Activated naive CD4-positive, alpha-beta T cell (primary cell): ENCODE measurements around the gene ATG4B.
"Not testable (repeated sequence)": the region's sequence is repeated elsewhere in the genome, so short reads cannot be mapped to it uniquely, and the experiment has no call there.

Source experiments
- DNase-seq, 4 experiments: peaks; one replicate each; lab custom pipeline; 2025; lab: John Stamatoyannopoulos, UW

Gene ATG4B

DNA sequence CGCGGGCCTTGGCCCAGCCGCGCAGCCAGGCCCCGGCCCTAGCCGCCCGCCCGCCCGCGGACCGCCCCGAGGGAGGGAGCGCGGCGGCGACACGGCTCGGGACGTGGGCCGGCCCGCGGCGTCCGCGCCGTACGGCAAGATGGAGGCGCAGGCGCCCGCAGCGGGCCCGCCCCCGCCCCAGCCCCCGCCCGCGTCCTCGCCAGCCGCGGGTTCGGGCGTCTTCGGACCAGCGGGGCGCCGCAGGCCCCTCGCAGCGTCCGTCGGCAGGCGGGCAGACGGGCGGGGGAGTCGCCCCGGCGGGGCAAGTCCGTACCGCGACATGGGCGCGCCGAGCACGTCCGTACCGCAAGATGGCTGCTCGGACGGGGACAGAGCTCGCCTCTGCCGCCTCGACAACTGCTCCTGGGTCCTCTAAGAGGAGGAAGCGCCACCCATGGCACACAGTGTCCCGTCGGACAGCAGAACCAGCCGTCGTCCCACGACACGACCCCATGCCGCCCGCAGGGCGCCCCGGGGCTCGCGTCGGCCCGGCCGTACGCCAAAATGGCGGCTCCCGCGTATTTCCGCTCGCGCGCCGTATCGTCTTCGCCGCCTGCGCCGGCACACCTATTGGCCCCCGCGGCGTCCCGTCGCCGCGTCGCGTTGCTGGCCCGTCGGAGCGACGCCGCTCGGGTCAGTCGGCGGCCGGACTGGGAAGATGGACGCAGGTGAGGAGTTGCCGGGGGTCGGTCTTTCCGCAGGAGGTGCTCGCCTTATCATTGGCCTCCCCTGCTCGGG lies at the start of gene ATG4B, which contains the start of gene THAP4:
Gene ATG4B (plus strand): TSS at position 676 of the 777 bp plus-strand sequence. CDS start 22 bp downstream, at position 698.
Gene THAP4 (minus strand): TSS at position 141 of the 777 bp plus-strand sequence. CDS start 141 bp downstream, outside the sequence.
- DNase-seq = peak; percentile 49 to 74 (median 67)

DNA sequence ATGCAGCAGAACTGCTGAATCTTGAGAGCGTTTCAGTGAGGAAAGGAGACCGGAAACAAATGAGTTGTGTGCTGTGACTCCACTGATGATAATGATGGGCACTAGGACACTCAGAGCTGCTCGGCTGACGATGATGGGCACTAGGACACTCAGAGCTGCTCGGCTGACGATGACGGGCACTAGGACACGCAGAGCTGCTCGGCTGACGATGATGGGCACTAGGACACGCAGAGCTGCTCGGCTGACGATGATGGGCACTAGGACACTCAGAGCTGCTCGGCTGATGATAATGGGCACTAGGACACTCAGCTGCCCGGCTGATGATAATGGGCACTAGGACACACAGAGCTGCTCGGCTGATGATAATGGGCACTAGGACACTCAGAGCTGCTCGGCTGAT lies 47.6 kb upstream of the ATG4B start:
- not testable (repeated sequence) for DNase-seq

DNA sequence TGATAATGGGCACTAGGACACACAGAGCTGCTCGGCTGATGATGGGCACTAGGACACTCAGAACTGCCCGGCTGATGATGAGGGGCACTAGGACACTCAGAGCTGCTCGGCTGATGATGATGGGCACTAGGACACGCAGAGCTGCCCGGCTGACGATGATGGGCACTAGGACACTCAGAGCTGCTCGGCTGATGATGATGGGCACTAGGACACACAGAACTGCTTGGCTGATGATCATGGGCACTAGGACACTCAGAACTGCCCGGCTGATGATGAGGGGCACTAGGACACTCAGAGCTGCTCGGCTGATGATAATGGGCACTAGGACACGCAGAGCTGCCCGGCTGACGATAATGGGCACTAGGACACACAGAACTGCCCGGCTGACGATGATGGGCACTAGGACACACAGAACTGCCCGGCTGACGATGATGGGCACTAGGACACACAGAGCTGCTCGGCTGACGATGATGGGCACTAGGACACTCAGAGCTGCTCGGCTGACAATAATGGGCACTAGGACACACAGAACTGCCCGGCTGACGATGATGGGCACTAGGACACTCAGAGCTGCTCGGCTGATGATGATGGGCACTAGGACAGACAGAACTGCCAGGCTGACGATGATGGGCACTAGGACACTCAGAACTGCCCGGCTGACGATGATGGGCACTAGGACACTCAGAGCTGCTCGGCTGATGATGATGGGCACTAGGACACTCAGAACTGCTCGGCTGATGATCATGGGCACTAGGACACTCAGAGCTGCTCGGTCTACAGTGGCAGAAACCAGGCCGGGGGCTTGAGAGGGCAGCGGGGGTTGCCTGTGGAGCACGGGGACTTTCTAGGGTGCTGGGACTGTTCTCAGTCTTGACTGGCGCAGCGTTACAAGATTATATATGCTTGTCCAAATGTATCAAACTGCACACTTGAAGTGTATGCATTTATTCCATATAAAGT lies 46.7 kb upstream of the ATG4B start:
- DNase-seq = not testable (repeated sequence)

DNA sequence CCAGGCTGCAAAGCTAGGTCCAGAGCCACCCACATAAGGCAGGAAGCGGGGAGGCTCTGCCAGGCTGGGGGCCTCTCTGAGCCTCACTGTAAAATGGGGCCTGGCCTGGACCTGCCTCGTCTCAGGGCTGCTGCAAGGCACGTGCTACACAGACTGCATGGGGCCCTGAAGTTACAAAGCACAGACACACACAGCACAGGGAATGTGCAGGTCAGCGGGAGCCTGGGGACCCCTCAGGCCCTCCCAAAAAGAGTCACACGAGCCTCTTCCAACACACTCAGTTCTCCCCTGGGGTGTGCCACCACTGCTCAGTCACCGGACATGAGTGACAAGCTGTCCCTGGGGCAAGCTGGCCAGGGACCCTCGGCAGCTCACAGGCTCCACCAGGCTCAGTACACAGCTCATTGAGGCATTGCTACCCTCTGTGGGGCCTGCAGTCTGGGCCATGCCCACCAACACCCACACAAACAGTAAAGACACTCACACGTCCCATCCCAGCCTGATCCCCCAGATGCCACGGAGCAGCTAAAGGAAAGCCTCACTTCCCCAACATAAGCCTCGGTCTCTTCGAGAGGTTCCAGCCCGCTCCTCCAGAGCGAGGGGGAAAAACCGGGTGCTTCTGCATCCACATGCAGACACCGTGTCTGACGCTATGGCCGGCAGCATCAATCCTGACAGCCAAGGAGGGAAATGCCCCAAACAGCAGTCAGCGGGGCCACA lies 45.2 kb upstream of the ATG4B start:
- DNase-seq = no peak

DNA sequence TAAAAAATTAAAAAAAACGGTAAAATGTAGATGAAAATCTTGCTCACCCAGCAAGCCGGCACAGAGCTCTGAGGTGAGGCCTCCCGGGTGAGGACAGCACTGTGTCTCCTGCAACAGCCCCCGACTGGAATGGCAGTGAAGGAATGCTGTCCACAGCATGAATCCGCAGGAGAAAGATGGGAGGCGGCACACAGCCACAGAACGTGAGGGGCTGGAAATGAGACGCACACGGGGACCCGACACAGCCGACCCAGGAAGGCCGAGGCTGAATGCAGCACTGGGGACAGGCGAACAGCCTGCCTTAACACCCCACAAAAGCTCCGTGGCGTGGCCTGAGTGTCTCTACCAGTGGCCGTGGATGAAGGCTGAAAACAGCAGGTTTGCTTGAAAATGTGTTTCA lies 44.2 kb upstream of the ATG4B start:
- no peak for DNase-seq

DNA sequence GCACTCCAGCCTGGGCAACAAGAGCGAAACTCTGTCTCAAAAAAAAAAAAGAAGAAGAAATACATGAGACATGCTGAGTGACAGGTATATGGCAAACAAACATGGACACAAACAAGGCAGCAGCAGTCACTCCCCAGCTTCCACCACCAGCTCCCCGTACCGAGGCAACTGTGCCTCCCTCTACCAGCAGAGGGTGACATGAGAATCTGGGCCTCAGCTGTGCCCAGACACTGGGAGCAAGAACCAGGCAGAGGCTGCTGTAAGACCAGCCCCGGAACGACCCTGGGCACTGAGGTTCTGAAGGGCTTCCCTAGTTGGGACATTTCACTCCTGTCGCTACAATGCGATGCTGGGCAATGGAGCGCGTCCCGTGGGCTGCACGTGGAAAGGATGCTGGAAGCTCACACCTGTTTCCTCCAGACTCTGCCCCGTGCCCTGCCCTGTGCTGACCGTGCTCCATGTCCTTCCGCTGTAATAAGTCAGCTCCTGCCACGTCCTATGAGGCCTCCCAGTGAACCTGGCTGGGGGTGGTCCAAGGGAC lies 41.8 kb upstream of the ATG4B start:
- no peak for DNase-seq

DNA sequence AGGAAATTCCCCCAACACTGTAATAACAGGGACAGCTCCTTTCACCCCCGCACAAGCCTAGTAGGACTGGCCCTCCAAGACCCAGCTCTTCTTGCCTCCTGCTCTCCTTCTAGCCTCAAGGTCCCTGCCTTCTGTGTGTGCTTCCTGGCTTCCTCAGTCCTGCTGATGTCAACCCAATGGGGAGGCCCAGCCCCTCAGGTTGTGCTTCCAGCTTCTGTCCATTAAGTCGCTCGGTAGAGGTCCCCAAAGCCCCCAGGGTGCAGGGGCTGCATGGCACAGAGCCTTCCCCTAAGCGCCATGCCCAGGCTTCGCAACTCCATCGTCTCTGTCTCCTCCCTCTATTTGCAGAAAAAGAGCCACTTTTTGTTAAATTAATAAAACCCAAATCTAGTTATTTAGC lies 39.9 kb upstream of the ATG4B start:
- no peak for DNase-seq

DNA sequence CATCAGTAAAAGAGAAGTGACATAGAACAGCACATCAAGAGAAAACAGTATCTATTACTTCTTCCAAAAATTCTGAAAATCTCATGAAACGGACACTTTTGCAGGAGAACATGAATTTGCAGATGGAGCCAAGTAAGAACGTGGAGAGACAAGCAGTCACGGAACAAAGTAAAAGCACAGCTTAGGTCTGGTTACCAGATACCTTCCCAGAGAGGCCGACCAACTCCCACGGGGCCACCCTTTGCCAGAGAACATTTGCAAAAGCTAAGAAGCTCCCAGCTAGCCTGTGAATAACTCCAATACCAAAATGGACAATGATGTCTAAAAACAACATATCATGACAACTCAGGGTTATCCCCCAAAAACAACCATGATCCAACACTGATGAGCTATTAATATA lies 39.4 kb upstream of the ATG4B start:
- DNase-seq = no peak

DNA sequence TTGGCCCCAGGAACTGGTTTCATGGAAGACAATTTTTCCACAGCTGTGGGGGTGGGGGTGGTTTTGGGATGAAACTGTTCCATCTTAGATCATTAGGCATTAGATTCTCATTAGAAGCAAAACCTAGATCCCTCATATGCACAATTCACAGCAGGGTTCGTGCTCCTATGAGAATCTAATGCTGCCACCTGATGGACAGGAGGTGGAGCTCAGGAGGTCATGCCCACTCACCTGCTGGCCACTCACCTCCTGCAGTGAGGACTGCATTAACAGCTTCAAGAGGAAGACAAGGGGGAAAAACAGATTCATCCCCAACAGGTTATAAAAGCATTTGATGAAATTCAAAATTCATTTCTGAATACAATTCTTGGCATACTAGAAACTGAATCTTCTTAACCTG lies 39.0 kb upstream of the ATG4B start:
- no peak for DNase-seq

DNA sequence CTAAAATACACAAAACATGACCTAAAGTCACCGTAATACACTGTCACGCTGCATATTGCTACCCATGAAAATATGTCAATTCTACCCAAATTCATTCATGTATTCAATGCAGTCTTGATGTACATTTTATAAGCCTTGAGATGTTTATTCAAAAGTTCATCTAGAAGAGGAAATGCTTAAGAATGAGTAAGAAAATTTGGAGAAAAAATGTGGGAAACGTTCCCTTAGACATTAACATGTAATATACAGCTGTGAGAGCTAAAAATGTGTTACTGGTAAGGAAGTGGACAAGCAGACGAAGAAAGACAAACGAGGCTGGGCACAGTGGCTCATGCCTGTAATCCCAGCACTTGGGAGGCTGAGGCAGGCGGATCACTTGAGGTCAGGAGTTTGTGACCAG lies 37.9 kb upstream of the ATG4B start:
- no peak for DNase-seq

DNA sequence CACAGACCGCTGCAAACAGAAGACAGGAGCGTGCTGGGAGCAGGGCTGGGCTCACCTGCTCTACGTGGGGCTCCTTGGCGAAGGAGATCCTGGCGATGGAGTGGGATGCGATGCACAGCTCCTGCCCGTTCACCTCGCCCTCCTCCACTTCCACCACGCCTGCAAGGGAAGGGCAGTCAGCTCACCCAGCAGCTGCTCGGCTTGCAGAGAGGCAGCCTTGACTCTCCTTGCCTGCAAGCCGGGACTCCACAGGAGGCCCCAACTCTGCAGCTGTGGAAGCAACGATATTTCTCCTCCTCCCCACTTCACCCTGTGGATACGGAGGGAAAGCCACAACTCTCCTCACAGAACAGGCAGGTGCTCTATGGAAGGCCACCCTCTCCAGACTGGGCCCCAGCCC lies 35.7 kb upstream of the ATG4B start:
- DNase-seq = no peak

DNA sequence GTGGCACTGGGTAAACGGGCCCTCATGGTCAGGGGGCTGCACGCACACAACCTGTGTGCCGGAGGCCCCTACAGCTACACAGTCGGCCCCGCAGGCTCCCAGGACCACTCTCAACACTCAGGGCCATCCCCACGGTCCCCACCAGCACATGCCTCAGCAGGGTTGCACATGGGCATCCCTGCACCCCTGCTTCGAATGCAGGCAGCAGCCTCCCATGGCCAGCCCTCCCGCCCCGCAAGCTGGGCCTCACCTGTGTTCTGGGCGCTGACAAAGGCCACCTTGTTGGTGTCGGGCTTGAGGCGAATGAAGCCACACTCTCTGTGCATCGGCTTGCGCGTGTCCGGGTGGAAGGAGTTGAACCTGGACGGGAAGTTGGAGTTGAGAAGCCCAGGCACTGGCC lies 34.8 kb upstream of the ATG4B start:
- no peak for DNase-seq

DNA sequence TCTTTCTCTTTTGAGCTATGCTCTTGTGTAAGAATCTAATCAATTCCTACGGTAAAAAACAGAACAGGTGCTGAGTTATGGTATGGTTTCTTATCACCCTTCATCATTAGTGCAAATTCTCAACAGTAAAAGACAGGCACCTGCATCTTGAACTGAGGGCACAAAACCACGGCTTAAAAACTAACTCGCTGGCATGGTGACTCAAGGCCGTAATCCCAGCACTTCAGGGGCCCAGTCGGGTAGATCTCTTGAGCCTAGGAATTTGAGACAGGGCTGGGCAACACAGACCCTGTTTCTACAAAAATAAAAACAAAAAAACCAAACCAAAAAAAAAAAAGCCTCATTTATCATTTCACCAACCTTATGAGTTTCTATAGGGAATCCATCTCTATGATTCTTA lies 33.8 kb upstream of the ATG4B start:
- no peak for DNase-seq

DNA sequence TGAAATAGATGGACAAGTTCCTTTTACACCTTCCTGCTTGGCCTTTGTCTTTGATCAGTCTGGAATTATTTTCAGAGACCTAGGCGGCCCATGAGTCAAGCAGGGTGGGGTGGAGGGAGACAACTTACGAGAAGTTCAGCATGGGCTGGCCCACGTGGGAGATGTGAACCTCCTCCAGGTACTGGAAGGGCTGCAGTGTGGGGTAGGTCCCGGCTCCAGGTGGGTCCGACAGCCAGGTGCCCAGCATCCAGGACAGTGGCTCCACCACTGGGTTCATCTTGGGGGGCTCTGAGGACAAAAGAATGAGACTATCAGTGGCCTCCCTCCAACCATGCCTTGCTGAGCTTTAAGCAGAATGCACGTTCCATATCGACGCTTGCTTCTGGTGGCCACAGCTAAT lies 31.3 kb upstream of the ATG4B start:
- DNase-seq = no peak

DNA sequence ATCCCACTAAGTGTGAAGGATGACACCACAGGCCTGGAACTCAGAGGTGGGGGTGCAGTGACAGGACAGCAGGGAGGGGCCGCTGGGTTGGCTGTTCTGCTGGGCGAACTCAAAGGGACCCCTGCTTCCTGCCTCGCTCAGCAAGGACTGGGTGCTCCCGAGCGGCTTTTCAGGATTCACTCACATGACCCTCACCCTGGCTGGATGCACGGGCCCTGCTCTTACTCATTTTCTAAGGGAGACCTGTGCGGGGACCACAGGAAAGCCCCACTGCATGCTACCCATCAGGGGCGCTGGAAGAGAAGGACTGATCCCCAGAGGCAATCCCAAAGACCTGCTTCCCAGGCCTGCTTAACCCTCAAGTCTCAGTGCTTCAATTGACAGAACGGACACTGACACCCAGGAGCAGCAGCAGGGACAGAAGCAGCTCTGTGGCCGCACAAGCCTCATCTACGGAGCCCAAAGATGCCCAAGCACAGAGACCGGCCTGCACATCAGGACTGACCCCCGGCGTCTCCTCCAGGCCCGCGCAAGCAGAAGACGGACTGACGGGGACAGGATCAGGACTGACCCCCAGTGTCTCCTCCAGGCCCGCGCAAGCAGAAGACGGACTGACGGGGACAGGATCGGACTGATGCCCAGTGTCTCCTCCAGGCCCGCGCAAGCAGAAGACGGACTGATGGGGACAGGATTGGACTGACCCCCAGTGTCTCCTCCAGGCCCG lies 30.2 kb upstream of the ATG4B start:
- no peak for DNase-seq

DNA sequence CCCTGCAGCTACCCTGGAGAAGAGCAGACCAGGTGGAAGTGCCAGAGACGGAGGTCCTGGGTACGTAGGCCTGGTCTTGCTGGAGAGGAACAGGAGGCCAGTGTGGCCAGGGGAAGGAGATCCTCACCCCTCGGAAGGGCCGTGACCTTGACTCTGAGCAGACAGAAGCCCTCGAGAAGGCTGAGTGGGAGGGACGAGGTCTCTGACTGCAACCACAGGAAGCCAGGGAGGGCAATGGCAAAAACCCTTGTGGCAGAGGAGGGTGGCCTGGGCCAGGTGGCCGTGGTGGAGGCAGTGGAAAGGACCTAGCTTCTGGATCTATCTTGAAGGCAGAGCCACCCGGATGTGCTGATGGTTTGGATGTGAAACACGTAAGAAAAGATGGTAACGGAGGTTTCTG lies 28.6 kb upstream of the ATG4B start:
- DNase-seq = no peak

DNA sequence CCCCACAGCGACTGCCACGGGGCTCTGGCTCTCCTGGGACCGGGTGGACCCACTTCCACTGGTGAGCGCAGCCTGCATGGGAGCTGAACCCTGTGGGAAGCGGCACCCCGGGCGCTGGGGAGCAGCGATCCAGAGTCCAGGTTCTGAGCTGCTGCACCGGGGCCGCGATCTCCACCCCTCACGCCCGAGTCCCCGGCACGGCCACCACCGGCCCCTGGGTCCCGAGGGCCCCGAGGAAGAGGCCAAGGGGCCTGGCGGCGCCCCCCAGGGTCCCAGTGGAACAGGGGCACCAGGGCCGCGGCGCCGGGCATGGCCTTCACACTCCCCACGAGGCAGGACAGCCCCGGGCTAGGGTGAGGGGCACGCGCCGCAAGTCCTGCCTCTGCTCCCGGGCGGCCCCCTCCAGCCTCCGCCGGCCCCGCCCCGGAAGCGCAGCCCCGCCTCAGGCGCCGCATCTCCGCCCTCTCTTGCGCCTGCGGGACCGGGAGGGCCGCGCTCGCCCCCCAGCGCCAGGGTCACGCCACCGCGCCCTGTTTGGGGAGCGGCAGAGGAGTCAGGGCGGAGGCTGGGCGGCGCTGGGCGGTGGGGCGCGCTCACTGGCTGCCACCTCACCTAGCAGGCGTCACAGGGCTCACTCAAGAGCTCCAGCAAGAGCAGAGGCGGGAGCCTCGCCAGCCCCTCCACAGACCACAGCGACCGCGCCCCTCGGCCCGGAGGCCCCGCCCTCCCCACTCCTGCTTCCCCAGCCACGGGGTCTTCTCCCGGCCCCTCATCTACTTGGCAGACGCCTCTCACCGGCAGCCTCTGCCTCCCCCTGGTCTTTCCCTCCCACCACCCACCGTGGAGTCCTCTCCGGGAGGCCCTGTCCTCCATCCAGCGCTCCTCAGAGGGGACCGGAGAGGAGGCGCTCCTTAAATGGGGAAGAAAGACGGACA lies 27.4 kb upstream of the ATG4B start:
- DNase-seq = peak; percentile 66 to 91 (median 81)

DNA sequence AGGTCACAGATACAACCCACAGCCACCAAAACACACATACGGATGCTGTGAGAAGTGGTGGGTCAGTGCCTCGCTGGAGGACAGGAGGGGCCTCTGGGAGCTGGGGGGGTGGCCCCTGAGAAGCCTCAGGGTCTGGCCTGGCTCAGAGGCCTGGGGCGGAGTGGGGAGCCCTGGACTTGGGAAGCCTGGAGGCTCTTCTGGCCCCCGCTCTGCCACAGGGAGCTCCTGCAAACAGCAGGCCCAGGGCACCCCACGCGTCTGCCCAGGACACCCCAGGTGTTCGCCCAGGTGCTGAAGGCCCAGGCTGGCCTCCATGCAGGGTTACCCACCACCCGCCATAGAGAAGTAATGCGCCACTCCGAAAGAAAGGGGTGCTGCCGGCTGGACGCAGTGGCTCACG lies 26.4 kb upstream of the ATG4B start:
- no peak for DNase-seq

DNA sequence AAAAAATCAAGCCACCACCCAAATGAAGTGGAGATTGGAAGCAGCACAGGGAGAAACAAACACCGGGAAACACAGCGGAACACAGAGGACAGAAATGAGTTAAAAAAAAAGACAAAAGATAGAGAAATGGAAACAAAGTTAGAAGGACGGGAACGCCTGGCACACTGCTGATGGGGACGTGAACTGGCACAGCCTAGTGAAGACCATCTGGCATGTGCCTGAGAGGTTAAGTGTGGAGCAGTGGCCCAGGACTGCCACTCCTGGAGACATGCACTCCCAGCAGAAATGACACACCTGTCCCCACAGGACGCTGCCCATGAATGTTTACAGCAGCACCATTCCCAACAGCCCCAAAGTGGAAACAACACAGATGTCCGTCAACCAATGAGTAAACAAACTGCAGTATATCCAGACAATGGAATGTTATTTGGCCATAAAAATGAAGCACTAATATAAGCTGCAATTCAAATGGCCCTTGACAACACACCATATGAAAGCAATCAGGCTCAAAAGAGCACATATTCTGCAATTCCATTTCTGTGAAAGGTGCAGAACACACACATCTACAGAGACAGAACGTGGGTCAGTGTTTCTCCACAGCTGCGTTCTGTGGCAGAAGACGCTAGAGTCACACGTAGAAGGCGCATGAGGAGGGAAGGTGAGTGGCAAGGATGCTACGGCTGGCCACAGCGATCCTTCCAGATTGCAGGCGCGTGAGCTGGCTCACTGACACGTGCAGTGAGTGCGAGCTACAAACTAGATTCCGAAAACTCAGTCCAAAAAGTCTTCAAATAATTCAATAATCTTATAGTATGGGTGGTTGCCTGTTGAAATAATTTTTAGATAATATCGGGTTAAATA lies 25.1 kb upstream of the ATG4B start:
- DNase-seq = no peak
